ENCODE results near the gene ARHGAP26.

- TF ChIP-seq, protein P1, sequence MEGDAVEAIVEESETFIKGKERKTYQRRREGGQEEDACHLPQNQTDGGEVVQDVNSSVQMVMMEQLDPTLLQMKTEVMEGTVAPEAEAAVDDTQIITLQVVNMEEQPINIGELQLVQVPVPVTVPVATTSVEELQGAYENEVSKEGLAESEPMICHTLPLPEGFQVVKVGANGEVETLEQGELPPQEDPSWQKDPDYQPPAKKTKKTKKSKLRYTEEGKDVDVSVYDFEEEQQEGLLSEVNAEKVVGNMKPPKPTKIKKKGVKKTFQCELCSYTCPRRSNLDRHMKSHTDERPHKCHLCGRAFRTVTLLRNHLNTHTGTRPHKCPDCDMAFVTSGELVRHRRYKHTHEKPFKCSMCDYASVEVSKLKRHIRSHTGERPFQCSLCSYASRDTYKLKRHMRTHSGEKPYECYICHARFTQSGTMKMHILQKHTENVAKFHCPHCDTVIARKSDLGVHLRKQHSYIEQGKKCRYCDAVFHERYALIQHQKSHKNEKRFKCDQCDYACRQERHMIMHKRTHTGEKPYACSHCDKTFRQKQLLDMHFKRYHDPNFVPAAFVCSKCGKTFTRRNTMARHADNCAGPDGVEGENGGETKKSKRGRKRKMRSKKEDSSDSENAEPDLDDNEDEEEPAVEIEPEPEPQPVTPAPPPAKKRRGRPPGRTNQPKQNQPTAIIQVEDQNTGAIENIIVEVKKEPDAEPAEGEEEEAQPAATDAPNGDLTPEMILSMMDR (IDR thresholded peaks at IDR 0.05 in 2 of 3, conservative IDR thresholded peaks at IDR 0.05 in 1 of 3; ENCODE audit: borderline replicate concordance in 1 of 3, insufficient read depth in 1 of 3, low read depth in 2 of 3, low read length in 2 of 3) = no peak
- TF ChIP-seq POLR2AphosphoS5 (IDR thresholded peaks at IDR 0.05; ENCODE audit: low read depth, low read length) = no peak
- no peak for TF ChIP-seq SIN3A (IDR thresholded peaks at IDR 0.05; ENCODE audit: low read depth)
- no peak for TF ChIP-seq EZH2 (IDR thresholded peaks at IDR 0.05)
- no peak for TF ChIP-seq SP1 (IDR thresholded peaks at IDR 0.05; ENCODE audit: low read depth)
- TF ChIP-seq, protein P2, sequence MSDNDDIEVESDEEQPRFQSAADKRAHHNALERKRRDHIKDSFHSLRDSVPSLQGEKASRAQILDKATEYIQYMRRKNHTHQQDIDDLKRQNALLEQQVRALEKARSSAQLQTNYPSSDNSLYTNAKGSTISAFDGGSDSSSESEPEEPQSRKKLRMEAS (IDR thresholded peaks at IDR 0.05) = no peak
These were observed 41.8 kb downstream of the ARHGAP26 start for GRCh38 chr5:142811866-142812557.
